Endothelial cell of hepatic sinusoid (primary cell): ENCODE measurements around the gene GRM4.

Source experiments
- in situ Hi-C: cut with HindIII; loops from 2 replicates; pipeline ENCODE4 v1.10.0; 2017; ENCODE audit warnings: low sequenced_read_pairs

Gene GRM4

DNA sequence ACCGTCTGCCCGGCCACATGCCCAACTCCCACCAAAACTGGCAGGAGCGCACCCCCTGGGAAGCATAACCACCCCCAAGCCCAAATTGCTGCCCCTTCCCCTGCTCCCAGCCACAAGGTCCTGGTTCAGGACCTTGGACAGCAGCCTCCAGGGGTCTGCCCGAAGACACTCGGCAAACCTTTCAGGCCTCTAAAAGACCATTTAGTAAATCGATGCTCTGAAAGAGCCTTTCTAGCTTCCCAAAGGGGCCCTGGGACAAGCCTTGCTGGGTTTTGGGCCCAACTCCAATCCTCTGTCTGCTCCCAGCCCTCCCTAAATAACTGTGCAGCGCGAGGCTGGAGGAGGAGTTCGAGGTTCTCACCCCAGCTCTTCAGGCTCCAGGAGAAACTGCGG is 30.5 kb downstream of the GRM4 start:
- in situ Hi-C loops, result no loop called here

DNA sequence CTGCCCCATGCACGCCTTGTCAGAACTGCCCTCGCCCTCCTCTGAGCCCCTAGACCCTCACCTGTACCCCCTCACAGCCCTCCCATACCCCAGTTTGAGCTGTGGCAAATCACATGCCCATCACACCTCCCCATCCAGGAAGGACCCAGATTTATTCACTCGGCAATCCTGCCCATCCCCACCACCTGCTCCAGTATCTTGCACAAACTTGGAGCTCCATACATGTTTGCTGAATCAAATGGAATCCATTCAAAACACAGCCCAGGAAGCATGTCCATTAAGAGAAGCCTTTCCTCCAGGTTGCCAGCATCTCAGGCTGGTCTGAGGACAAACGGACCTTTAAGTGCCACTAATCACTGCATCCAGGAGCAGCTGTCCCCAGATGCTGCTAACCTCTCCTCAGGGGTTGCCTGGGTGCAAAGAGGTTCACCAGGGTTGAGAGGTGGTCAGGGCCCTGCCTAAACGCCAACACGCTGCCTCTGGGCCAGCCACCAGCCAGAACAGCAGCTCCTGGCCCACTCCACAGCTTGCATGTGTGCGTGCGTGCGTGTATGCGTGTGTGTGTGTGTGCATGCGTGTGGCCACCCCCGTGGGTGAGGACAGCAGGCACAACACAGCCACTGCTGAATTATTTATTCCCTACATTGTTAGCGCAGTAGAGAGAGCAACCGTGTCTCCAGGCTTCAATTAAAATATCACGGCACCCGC is 31.0 kb downstream of the GRM4 start:
- in situ Hi-C loops, result no loop called here

DNA sequence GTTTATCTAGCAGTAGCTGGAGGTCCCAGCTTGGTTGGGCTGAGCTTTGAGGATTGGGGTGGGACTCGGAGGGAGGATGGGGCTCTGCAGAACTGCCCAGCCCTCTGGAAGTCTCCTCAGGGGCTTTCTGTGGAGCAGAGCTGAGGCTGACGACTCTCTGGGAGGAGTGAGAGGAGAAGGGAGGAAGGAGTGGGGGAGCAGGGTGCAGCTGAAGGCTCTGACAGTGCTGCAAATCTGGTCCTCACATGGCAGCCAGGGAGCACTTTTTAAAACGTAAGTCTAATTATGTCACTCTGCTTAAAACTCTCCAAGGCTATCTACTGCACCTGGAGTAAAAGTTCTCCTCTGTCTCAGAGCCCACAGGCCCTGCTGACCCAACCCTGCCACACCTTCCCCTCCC is 32.4 kb downstream of the GRM4 start:
- in situ Hi-C loops, result no loop called here

DNA sequence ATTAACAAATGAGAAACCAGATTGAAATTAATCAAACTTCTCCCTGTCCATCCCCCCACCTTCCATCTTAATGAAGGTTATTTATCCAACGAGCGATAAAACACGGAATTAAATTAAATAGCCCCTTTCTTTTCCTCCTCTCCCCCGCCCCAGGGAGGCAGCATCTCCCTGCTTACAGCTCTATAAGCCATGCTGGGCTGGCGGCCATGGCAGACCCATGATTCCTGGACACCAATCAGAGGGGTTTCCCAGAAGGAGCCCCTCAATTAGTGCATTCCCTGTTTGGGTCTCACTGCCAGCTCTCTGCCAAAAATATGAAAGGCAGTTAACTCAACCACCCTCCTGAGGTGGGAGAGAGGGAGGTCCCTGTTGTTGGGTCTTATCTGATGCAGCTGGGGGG is 33.8 kb downstream of the GRM4 start:
- in situ Hi-C loops, result no loop called here

DNA sequence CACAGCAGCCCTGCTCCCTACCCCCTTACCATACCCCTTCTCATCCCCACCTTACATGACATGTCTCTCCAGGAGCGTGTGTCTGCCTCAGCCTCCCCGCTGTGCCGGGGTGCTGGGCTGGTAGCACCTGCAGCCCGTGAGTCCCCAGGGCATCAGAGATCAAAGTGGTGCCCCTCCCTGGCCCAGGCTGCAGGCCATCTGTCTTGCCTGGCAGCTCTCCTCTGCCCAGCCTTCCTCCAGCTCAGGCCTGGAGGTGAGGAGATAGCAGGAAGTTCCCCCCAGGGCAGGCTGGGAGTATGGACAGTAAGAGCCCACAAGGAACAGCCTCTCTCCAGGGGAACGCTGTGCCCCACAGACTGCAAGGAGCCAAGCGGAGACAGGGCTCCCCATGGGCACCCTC is 35.3 kb downstream of the GRM4 start:
- in situ Hi-C loops, result no loop called here

DNA sequence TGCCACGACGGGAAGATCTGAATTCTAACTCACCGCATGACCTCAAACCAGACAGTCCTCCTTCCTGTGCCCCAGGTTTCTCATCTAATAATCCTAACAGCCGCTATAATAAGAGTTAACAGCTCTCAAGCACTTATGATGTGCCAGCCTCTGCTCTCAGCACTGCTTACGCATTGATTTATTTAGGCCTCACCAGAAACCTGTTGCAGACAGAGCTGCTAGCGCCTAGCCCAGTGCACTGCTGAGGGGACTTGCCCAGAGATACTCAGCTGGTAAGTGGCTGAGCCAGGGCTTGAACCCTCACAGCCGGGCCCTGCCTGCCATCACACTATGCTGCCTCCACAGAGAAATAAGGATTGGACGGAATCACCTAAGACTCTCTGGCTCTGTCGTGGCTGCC is 37.7 kb downstream of the GRM4 start:
- in situ Hi-C loops, result no loop called here

DNA sequence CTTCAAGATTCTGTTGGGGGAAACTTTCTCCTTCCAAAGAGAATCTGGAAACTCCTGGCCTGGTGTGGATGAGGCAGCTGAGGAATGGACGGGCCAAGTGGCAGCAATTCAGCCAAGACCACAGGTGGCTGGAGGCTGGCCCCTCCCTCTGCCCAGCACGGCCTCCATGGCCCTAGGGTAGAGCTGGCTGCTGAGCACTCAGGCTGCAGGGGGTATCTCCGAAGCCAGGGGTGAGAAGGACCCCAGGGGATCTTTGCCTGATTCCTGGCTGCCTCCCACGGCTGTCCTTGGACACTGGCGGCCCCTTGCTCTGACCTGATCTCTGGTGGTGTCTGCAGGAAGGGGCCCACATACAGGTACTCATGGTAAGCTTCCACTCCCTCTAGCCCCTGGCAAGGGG is 39.0 kb downstream of the GRM4 start:
- in situ Hi-C loops, result no loop called here

DNA sequence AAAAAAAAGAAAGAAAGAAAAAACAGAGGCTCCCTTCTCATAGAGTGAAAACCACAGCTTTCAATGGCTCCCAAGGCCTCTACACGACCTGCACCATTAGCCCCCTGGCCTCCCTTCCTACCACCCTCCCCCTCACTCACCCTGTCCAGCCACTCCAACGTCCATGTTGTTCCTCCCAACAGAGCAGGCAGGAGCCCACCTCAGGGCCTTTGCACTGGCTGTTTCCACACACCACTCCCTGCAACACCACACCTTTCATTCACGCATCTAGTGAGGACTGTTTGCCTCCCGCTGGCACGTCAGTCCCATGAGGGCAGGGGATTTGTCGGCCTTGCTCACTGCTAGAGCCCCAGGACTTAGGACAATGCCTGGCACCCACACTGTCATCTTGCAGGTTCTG is 39.5 kb downstream of the GRM4 start:
- in situ Hi-C loops, result no loop called here

DNA sequence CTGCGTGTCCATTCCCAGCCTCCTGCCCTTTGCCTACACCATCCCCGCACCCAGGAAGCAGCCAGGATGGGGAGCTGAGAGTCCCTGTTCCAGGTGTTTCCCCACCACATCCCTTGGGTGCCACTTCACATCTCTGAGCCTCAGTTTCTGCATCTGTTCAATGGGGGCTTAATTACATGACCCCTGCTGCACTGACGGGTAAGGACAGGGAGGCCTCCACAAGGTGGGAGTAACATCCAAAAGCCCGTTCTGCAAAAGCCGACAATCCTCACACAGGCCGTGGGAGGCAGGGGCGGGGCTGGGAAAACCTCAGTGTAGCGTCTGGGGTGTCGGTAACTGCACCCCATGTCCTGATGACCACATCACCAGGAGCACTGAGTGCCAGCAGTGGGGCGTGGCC is 41.3 kb downstream of the GRM4 start:
- in situ Hi-C loops, result no loop called here

DNA sequence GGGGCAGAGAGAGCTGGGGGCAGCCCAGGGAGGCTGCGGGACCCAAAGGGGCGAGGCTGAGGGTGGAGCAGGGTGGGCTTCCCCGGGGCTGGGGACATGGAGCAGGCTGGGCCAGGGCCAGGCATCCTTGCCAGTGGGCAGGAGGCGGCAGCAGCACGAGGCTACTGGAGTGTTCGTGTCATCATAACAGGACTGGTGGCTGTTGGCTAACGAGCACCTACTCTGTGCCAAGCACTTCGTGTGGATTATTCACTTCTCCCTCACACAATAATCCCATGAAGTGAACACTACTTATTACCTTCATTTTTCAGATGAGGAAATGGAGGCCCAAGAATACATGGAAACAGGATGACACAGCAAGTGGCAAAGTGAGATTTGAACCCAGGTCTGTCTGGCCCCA is 41.7 kb downstream of the GRM4 start:
- in situ Hi-C loops, result no loop called here

DNA sequence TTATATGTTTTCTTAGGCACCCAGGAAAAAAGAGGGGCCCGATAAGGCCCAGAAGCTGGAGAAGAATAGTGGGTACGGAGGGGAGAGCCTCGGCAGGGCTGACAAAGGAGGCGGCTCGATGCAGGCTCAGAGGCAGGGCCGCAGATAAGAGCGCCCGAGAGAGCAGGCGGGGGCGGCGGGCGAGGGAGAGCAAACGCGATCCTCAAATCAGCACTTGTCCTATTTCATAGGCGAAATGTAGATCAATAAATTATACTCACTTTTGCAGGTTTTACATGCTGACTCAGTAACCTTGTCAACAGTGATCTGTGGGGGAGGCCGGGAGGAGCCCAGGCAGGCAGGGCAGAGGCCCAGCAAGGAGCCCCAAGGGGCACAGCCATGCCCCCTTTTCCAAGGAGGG is 42.6 kb downstream of the GRM4 start:
- in situ Hi-C loops, result no loop called here

DNA sequence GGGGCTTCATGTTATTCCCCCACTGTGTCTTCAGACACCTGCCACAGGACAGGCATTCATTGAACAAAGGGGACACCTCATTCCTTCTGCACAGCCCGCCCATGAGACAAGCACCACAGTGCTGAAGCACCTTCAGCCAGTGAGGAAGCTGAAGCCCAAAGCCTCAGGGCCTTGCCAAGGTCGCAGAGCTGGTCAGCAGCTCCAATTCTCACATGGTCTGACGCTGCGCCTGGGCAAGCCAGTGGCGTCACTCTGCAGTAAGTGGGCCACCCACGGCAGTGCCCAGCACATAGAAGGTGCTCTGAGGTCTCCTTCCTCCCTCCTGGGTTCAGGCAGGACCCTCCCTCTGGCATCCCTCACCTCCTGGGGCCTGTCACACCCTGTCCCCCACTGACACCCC is 43.2 kb downstream of the GRM4 start:
- in situ Hi-C loops, result no loop called here

DNA sequence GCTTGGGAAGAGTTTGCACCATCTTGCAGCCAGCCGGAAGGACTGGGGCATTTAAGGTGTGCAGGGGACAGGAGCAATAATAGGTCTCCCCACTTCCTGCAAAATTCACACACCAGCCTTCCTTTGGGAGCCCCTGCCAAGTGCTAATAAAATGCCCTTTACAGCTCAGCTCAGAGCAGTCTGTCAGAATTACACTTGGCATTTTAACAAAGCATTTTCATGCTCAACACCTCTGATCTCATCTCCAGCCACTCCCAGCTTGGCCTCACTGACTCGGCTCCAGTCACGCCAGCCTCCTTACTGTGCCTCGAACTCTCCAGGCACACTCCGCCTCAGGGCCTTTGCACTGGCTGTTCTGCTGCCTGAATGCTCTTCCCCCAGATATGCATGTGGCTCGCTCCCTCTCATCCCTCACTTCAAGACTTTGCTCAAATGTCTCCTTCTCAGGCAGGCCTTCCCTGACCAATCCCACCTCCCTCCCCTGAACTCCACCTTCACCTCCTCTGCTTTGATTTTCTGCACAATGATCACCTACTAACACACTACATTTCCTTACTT is 43.7 kb downstream of the GRM4 start:
- in situ Hi-C loops, result no loop called here

DNA sequence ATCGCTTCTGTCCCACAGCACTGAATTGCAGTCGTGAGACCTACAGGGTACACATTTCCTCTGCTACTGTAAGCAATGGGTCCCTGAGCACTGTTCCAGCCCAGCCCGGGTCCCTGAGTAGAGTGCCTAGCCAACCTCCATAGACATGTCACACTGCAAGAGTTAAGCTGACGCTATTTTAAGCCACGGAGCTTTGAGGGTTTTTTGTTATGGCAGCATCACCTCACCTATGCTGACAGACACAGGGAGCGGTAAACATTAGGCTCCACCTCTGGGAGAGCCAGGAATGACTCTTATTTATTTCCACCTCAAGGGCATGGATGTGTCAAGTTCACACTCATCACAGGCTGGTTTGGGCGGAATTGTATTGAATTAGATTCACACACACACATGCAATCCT is 45.1 kb downstream of the GRM4 start:
- in situ Hi-C loops, result no loop called here

DNA sequence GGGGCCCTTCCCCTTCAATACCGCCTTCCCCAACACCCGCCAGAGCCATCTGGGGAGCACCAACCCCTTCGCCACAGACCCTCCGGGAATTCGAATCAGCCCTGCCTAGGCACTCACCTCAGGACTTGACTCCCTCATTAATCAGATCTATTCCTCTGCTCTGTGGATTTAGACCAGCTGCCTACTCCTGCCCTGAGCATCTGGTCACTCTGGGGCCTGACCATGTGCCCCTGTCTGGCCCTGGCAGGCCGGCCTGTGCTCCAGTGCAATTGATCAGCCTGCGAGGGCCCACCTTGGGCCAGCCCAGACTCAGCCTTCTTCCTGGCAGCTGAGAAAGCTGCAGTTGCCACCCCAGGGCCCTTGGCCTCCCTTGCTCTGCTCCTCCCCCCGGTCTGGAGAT is 46.0 kb downstream of the GRM4 start:
- in situ Hi-C loops, result no loop called here

DNA sequence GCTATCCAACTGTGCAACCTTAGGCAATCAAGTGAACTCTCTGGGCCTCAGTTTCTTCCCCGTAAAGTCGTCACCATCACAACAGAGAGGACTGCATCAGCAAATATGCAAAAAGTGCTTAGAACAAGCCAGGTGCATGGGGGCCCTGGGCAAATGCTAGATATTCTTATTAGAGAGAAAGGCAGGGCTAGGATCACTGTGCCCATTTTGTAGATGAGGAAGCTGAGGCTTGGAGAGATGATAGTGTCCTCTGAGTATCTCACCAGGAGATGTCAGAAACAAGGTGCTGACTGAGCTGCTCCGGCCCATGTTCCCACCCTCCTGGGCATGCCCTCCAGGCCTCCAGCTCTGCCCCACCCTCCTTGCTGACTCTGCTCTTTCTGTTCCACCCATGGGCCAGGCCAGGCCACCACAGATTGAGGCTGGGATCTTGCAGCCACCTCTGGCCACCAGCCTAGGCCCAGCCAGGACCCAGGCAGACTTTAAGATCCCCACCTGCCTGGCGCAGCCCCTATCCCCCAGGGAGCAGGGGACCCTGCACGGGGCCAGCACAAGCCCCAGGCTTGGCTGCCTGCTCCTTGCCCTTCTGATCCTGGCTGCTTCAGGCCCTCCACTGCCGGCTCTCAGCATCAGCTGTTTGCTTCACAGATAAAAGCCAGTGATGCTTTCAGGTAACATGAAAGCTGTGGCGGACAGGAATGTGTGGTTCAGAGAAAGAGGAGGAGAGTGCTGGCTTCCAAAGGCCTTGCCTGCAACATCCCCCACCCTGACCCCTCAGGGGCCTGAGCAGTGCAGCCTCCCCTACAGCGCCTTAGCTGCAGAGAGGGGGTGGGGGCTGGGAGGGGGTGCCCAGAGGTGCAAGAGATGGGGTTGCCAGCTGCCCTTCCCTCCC is 47.6 kb downstream of the GRM4 start:
- in situ Hi-C loops, result no loop called here

DNA sequence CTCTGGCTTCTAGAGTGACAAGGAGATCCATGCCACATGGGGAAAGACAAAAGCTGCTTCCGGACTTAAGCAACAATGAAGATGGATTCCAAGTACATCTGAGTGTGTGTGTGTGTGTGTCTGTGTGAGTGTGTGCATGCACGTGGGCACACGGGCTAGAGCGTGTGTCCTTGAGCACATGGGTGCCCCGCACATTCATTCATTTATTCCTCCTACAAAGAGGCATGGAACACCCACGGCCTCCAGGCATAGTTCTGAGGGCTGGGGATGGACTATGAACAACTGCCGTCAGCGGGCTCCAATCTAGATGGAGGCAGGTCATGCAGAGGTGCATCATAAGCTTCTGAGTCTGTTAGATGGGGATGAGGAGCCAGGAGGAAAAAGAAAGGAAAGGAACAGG is 49.1 kb downstream of the GRM4 start:
- in situ Hi-C loops, result no loop called here

DNA sequence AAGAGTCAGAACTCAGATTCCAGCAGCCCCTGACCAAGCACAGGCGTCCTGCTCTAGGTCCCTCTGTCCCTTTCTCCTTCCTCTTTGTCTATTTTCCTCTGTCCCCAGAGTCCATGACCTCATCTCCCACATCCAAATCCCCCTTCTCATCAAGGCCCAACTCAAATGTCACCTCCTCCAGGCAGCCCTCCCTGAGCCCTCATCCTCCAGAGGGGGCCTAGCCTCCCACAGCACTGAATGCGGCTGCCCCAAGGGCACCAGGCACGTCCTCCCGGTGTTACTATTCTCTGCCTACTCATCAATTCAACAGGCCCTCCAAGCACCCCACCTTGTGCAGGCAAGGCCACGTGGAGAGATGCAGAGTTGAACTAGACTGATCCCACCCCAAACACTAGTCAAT is 49.7 kb downstream of the GRM4 start:
- in situ Hi-C loops, result no loop called here

DNA sequence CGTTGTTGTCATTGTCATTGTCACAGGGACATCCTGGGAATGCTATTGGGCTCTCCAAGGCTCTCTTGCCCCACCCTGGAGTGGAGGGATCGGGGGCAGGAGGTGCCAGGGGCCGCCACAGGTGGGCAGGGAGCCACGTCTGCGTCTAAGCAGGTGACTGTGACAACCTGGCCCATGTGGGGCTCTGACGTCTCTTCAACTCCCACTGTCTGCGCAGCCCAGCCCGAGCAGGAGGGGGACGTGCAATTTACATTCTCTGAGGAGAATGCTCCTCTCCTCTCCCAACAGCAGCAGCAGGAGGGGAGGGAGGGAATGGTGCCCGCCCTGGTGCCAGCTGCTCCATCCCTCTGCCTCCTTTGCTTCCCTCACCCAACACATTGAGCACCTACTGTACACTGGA is 50.1 kb downstream of the GRM4 start:
- in situ Hi-C loops, result no loop called here

DNA sequence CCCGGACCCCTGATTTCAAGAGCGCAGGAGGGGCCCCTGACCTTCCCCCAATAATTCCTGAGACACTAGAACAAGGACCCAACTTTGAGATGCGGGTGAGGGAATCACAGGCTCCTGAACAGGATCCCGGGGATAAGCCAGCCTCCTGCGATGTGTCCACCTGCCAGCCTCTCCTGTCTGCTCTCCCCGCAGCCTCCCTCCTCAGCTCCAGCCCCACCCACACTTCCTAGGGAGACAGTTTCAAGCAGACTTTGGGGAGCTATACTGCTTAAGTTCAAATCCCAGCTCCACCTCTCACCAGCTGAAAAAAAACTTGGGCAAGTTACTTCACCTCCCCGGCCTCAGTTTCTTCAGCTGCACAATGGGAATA is 50.8 kb downstream of the GRM4 start:
- in situ Hi-C loops, result no loop called here

DNA sequence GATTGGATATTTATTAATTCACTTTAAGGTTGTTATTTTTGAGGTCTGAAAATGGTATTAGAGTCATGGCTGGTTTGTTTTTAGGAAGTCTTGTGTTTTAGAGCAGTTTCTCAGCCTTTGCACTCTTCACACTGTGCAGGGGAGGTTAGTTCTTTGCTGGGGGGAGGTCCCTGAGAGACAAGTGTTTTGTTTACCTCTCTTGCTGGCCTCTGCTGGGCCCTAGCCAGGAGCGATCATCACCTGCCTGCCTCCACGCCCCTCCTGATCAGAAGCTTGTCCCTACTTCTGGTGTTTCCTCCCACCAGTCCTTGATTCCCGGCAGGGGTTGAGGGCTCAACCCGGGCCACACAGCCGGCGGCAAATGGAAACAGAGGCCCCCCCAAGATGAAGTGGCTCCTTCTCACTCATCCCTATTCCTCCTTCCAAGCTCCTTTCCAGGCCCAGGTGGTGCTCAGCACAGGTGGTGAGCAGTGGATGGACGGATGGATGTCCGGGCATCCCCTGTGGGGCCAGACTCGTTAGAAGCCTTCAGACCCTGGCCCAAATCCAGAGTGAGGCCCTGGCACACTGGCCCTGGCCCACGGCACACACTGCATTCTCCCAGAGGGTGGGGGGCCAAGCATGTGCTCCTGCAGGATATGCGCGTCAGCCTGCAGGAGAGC is 51.3 kb downstream of the GRM4 start:
- in situ Hi-C loops, result loop anchor here (5.0 kb wide), 1 partner anchor 48 kb away; no protein-coding TSS in a partner anchor
